BLaER1 treated with 17β-estradiol and CSF1 and Interleukin-3, amounts not matched to agents 10 nM and 100 nM (cell line): Measurements from ENCODE around the gene CCDC85C.

Experiments
- H3K27ac ChIP-seq, 11 experiments: shearing (Covaris generic); formaldehyde crosslinking; 2 replicates each; pipeline ENCODE4 v1.8.1; 2022
- H3K27me3 ChIP-seq, 11 experiments: shearing (Covaris generic); formaldehyde crosslinking; 2 replicates each; pipeline ENCODE4 v1.8.1; 2022
- H3K36me3 ChIP-seq, 11 experiments: shearing (Covaris generic); formaldehyde crosslinking; 2 replicates each; pipeline ENCODE4 v1.8.1; 2022
- H3K4me1 ChIP-seq, 10 experiments: shearing (Covaris generic); formaldehyde crosslinking; 2 replicates each; pipeline ENCODE4 v1.8.1; 2022
- H3K4me2 ChIP-seq, 11 experiments: shearing (Covaris generic); formaldehyde crosslinking; 2 replicates each; pipeline ENCODE4 v1.8.1; 2022
- H3K4me3 ChIP-seq, 10 experiments: shearing (Covaris generic); formaldehyde crosslinking; 2 replicates each; pipeline ENCODE4 v1.8.1; 2022
- H3K9ac ChIP-seq, 11 experiments: shearing (Covaris generic); formaldehyde crosslinking; 2 replicates each; pipeline ENCODE4 v1.8.1; 2022
- H3K9me3 ChIP-seq, 11 experiments: shearing (Covaris generic); formaldehyde crosslinking; replicated peaks in 1 of 11; 2 replicates each; pipeline ENCODE4 v1.8.1; 2022
- H4K20me1 ChIP-seq, 11 experiments: shearing (Covaris generic); formaldehyde crosslinking; 2 replicates each; pipeline ENCODE4 v1.8.1; 2022
- Cebpa-rat ChIP-seq, 11 experiments: shearing (Covaris generic); IDR thresholded peaks; 2 replicates each; pipeline ENCODE4 v1.8.1; 2022

The CCDC85C gene

DNA sequence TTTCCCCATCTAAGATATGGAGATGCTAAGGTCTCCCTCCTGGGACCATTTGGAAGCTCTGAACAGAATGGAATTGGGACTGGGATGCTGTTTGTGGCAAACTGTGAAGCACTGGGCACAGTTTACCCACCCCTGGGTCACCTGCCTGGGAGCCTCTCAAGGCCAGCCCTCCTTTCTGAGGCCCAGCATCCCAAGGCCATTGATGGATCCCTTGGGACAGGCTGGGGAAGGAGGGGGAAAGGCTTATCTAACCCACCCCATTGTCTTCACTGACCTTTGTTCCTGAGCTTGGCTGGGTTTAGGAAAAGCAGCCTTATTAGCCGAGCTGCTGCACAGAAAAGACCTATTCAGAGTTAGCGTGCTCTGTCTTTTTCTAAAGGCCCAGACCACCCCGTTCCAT is 5.2 kb downstream of the CCDC85C start:
- Histone ChIP-seq H3K9ac (peak overlapping the region in 2 of 11 experiments; percentile 4 to 28; a peak in 3 of 22 replicates), H3K36me3 (no peaks in the 10 kb centered on the region; a peak in 1 of 22 replicates), H3K9me3 (no peaks in the 10 kb centered on the region), H3K27ac (peak overlapping the region in 2 of 11 experiments; percentile 16 to 82; a peak in 1 of 22 replicates), H3K4me1 (peaks cover 53 to 98% (median 96%) of the 10 kb centered on the region in 10 experiments), H4K20me1 (peaks cover 0 to 74% (median 16%) of the 10 kb centered on the region in 11 experiments; a peak in 13 of 22 replicates), H3K27me3 (peaks cover 0 to 4% (median 0%) of the 10 kb centered on the region in 11 experiments; a peak in 1 of 22 replicates), H3K4me2 (peak overlapping the region in 8 of 11 experiments; percentile 31 to 100 (median 95); a peak in 14 of 22 replicates), H3K4me3 (no peak overlapping the region)
- no peak for TF ChIP-seq Cebpa-rat (IDR thresholded peaks at IDR 0.05)

DNA sequence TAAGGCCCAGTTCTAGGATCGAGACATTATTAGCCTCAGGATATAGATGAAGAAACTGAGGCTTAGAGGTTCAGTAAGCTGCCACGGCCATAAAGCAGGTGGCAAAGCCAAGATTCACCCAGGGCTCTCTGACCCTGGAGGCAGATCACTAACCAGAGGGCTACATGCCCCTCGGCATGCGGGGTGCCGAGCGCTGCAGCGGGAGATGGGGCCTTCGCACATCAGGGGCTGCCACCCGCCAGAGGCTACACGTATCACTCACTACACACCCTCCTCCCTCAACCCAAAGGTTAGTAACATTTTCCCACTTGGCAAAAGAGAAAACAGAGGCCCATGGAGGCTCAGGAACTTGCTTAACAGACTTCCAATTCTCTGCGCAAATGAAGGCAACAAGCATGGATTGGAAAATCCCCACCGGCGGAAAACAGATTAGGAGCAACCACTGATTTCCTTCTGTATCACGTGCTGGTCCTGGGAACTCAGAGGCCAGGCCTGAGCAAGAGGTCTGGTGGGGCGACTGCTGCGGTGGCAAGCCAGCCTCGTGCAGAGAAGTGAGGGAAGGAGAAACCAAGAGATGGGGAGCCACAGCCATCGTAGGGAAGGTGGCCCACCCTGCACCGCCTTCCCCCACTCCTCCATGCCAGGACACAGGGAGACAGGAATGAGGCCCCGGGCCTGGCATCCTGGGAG is 6.0 kb downstream of the CCDC85C start:
- Histone ChIP-seq H3K36me3 (no peaks in the 10 kb centered on the region; a peak in 1 of 22 replicates), H3K4me3 (no peak overlapping the region), H3K9me3 (no peaks in the 10 kb centered on the region), H3K9ac (peak overlapping the region in 3 of 11 experiments; percentile 4 to 66 (median 28); a peak in 3 of 22 replicates), H3K27ac (peak overlapping the region in 1 of 11 experiments; percentile 82; a peak in 3 of 22 replicates), H4K20me1 (peaks cover 0 to 69% (median 11%) of the 10 kb centered on the region in 11 experiments; a peak in 13 of 22 replicates), H3K27me3 (no peaks in the 10 kb centered on the region), H3K4me2 (peak overlapping the region in 8 of 11 experiments; percentile 74 to 100 (median 95); a peak in 14 of 22 replicates), H3K4me1 (peaks cover 47 to 98% (median 93%) of the 10 kb centered on the region in 10 experiments)
- no peak for TF ChIP-seq Cebpa-rat (IDR thresholded peaks at IDR 0.05)

DNA sequence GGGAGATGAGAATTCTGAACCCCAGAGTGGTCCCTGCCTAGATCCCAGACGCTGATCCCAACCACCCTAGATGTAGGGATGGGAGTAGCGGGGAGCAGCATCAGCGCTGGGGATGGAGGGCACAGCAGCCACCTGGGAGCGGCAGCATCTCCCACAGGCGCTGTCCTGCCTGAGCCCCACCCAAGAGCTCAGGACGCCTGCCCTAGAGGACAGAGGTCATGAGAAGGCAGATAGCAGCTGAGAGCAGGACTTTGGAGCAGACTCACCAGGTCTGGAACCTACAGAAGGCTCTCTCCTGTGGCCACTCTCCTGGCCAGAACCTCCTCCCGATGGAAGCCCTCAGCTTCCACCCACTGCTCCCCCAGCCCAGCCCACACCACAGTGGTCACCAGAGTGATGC is 7.2 kb downstream of the CCDC85C start:
- peaks cover 34 to 98% (median 93%) of the 10 kb centered on the region in 10 experiments for H3K4me1 ChIP-seq
- peaks cover 0 to 61% (median 0%) of the 10 kb centered on the region in 11 experiments; a peak in 10 of 22 replicates for H4K20me1 ChIP-seq

DNA sequence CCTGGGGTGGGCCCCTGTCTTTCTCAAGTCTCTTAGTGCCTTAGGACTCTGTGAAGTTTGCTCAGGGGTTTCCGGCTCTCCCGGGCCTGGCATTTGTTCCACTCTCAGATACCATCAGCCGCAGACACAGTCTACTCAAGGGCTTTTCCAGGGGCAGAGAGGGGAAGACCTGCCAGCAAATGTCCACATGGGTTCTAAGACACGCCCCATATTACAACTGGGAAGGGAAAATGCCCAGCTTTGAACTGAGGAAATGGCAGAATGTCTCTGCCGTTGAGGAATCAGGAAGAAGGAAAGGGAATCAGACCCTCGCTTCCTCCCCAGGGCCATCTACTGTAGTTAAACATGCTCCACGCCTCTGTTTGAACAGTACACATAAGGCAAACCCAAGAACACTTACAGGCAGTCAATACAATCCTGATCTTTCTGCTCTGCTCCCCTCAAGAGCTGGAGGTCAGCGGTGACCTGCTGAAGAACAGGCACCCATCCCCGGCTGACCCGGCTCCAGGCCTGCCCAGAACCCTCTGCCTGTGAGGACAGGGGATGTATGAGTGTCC is 7.9 kb downstream of the CCDC85C start:
- Histone ChIP-seq H4K20me1 (peaks cover 0 to 62% (median 0%) of the 10 kb centered on the region in 11 experiments; a peak in 10 of 22 replicates), H3K9ac (peak overlapping the region in 9 of 11 experiments; percentile 34 to 70 (median 65); a peak in 17 of 22 replicates), H3K4me3 (peak overlapping the region in 3 of 10 experiments; percentile 0 to 20 (median 8); a peak in 3 of 20 replicates), H3K4me1 (peaks cover 33 to 98% (median 93%) of the 10 kb centered on the region in 10 experiments), H3K36me3 (no peaks in the 10 kb centered on the region; a peak in 1 of 22 replicates), H3K9me3 (no peaks in the 10 kb centered on the region), H3K4me2 (peak overlapping the region; percentile 74 to 100 (median 91)), H3K27me3 (no peaks in the 10 kb centered on the region), H3K27ac (peak overlapping the region; percentile 3 to 82 (median 70); a peak in 20 of 22 replicates)
- TF ChIP-seq Cebpa-rat (IDR thresholded peaks at IDR 0.05): no peak

More for the DNA sequence above, 7.2 kb downstream of the CCDC85C start:
- Histone ChIP-seq H3K4me3 (0 out of 20 replicates have a peak overlapping the region, but pooled peaks of 1 of the 10 experiments have one; percentile 20), H3K4me2 (peak overlapping the region; percentile 74 to 100 (median 91)), H3K27ac (peak overlapping the region in 9 of 11 experiments; percentile 56 to 82 (median 75); a peak in 17 of 22 replicates), H3K27me3 (no peaks in the 10 kb centered on the region), H3K9ac (peak overlapping the region in 7 of 11 experiments; percentile 38 to 70 (median 66); a peak in 12 of 22 replicates), H3K36me3 (no peaks in the 10 kb centered on the region; a peak in 1 of 22 replicates), H3K9me3 (no peaks in the 10 kb centered on the region)
- TF ChIP-seq Cebpa-rat (IDR thresholded peaks at IDR 0.05): no peak

DNA sequence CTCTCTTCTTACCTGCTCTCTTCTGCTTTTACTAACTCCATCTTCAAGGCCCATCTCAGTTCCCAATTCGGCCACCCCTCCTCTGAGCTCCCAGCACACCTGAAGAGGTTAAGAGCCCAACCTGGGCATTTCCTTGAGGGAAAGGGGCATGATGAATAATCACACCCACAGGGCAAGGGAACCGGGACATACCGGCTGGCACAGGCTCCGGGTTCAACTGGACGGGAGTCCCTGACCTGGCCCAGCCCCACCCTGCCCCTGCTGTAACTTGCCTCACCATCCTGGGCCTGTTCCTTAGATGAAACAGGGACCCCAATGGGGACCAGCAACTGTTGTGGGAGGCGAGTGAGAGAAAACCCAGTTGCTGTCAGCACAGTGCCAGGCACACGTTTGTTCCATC is 8.5 kb downstream of the CCDC85C start:
- Histone ChIP-seq H4K20me1 (peaks cover 0 to 62% (median 0%) of the 10 kb centered on the region in 11 experiments; a peak in 9 of 22 replicates), H3K36me3 (no peaks in the 10 kb centered on the region; a peak in 1 of 22 replicates), H3K27me3 (no peaks in the 10 kb centered on the region), H3K27ac (peak overlapping the region in 10 of 11 experiments; percentile 36 to 82 (median 72); a peak in 18 of 22 replicates), H3K9me3 (no peaks in the 10 kb centered on the region), H3K9ac (peak overlapping the region in 8 of 11 experiments; percentile 34 to 70 (median 66); a peak in 15 of 22 replicates), H3K4me3 (peak overlapping the region in 2 of 10 experiments; percentile 0 to 8; a peak in 1 of 20 replicates), H3K4me2 (peak overlapping the region; percentile 74 to 100 (median 91)), H3K4me1 (peaks cover 38 to 98% (median 93%) of the 10 kb centered on the region in 10 experiments)
- TF ChIP-seq Cebpa-rat (IDR thresholded peaks at IDR 0.05): no peak

DNA sequence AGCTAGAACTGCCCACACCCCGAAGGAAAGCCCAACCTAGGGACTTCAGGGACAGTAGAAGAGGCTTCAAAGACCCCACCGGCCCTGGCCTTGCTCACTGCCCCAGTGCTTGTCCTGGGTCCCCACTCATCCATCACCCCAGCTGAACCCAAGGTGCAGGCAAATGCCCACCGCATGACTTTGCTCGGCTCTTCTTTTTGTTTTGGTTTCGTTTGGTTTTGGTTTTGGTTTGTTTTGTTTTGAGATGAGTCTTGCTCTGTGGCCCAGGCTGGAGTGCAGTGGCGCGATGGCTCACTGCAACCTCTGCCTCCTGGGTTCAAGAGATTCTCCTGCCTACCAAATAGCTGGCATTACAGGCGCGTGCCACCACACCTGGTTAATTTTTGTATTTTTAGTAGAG is 9.0 kb downstream of the CCDC85C start:
- H4K20me1 ChIP-seq: peaks cover 0 to 63% (median 4%) of the 10 kb centered on the region in 11 experiments; a peak in 9 of 22 replicates
- peak overlapping the region; percentile 74 to 100 (median 91) for H3K4me2 ChIP-seq
- H3K27ac ChIP-seq: peak overlapping the region in 9 of 11 experiments; percentile 56 to 82 (median 75); a peak in 18 of 22 replicates
- peaks cover 41 to 98% (median 93%) of the 10 kb centered on the region in 10 experiments for H3K4me1 ChIP-seq
- H3K4me3 ChIP-seq: peak overlapping the region in 1 of 10 experiments; percentile 32; a peak in 2 of 20 replicates
- H3K9ac ChIP-seq: peak overlapping the region in 5 of 11 experiments; percentile 35 to 70 (median 66); a peak in 11 of 22 replicates
- no peaks in the 10 kb centered on the region for H3K9me3 ChIP-seq
- H3K27me3 ChIP-seq: no peaks in the 10 kb centered on the region
- TF ChIP-seq Cebpa-rat (IDR thresholded peaks at IDR 0.05): no peak
- no peaks in the 10 kb centered on the region; a peak in 1 of 22 replicates for H3K36me3 ChIP-seq

DNA sequence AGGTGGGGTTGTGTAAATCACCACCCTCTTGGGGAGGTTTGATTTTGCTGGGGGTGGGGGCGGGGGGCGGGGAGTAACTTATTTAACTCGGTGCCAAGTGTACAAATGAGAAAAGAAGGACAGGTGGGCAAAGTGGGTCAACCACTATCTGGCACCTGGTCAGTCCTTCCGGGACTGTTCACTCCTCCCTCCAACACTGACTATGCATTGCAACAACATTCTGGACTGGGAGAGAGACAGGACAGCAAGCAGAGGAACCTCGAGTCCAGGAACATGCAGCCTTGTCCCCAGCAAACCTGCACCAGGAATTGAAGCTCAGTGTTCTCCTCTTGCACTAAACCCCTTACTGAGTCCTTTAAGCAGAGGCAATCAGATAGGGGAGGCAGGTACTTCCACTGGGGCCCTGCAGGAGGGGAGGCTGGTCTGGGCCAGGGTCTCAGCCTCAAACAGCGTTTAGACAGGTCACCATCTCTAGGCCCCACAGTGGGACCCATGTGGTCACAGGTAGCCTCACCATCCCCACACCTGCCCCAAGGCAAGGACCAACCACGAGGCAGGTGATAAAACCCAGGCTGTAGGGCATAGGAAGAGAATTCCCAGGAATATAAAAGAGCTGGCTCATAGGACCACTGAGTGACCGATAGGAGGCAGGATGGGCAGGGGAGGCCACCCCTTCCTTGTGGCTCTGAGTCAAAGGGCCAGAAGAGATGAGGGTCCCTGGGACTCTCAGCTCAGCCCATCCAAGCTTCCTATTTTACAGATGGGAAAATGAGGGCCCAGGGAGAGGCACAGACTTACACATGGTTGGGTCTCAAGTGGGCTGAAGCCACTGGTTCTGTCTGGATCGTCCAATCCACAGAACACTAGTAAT is 9.8 kb downstream of the CCDC85C start:
- H3K27me3 ChIP-seq: no peaks in the 10 kb centered on the region
- no peaks in the 10 kb centered on the region for H3K9me3 ChIP-seq
- TF ChIP-seq Cebpa-rat (IDR thresholded peaks at IDR 0.05): no peak
- peak overlapping the region in 9 of 11 experiments; percentile 56 to 82 (median 75); a peak in 17 of 22 replicates for H3K27ac ChIP-seq
- peak overlapping the region in 4 of 11 experiments; percentile 35 to 70 (median 66); a peak in 8 of 22 replicates for H3K9ac ChIP-seq
- H3K4me3 ChIP-seq: no peak overlapping the region
- H3K36me3 ChIP-seq: no peaks in the 10 kb centered on the region
- H4K20me1 ChIP-seq: peaks cover 0 to 63% (median 12%) of the 10 kb centered on the region in 11 experiments; a peak in 8 of 22 replicates
- peaks cover 47 to 98% (median 93%) of the 10 kb centered on the region in 10 experiments for H3K4me1 ChIP-seq
- H3K4me2 ChIP-seq: peak overlapping the region; percentile 74 to 100 (median 91); a peak in 21 of 22 replicates
